GM12874 (cell line): Measurements from ENCODE around the gene JAG1.

Source experiments
- TF ChIP-seq, protein P1 (sequence below): IDR thresholded peaks from 2 replicates; pipeline ENCODE4 v1.5.1; 2011; ENCODE audit warnings: low read depth, mild to moderate bottlenecking, control low read depth, low read length, moderate library complexity; ENCODE audit not compliant: insufficient read depth

Gene JAG1

DNA sequence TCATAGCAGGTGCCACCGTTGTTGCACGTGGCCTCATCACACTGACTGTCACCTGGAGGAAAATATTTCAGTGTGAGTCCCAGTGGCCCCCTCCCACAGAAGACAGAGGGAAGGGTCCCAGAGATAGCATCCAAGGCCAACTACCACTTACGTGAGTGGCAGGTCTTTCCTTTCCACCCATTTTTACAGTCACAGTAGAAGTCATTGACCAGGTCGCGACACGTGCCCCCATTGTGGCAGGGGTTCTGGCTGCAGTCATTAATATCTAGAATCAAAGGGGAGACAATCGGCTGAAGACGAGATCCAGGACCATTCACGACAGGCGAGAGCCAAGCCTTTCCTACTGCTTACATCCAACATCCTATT, 28.6 kb downstream of the JAG1 start:
- TF ChIP-seq, protein P1, sequence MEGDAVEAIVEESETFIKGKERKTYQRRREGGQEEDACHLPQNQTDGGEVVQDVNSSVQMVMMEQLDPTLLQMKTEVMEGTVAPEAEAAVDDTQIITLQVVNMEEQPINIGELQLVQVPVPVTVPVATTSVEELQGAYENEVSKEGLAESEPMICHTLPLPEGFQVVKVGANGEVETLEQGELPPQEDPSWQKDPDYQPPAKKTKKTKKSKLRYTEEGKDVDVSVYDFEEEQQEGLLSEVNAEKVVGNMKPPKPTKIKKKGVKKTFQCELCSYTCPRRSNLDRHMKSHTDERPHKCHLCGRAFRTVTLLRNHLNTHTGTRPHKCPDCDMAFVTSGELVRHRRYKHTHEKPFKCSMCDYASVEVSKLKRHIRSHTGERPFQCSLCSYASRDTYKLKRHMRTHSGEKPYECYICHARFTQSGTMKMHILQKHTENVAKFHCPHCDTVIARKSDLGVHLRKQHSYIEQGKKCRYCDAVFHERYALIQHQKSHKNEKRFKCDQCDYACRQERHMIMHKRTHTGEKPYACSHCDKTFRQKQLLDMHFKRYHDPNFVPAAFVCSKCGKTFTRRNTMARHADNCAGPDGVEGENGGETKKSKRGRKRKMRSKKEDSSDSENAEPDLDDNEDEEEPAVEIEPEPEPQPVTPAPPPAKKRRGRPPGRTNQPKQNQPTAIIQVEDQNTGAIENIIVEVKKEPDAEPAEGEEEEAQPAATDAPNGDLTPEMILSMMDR, result no peak

DNA sequence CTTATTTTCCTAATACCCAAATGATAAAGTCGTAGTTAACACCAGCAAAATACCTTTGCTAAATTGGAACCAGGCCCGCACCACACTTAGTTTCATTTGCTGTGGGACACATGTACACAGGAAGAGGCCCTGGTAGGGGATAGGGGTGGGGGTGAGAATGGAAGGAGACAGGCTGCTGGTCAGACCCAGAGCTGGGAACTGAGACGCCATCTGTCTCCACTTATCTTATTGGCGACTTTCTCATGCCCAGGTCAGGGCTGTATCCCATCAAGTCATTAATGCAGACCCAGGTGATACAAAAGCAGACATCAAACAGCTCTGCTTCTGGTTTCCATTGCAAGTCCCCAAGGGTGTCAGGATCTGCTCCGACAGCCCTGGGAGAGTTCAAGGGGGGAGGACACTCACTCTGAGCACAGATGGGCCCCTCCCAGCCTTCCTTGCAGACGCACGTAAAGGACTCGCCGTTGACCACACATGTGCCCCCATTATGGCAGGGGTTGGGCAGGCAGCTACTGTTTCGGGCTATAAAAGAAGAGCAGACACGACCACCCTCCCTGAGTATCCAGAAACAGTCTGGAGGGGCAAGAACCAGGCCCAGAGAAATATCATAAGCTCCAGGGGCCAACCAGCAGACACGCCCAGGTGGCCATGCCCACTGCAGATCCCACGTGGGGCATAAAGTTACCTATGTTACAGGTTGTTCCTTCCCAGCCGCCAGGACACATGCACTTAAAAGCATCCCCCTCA, 29.2 kb downstream of the JAG1 start:
- TF ChIP-seq, protein P1, result no peak

DNA sequence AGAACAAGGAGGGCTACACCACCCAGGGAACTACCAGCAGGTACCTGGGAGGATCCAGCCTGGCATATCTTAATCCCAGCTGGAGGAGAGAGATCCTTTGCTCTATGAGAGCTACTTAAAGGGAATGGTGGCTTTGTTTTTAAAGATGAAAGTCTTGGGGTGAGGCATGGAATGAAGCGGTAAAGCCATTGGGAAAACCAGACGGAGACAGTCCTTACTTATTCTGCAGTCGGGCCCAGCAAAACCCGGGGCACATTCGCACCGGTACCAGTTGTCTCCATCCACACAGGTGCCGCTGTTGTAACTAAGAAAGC, 30.3 kb downstream of the JAG1 start:
- TF ChIP-seq, protein P1, result no peak

DNA sequence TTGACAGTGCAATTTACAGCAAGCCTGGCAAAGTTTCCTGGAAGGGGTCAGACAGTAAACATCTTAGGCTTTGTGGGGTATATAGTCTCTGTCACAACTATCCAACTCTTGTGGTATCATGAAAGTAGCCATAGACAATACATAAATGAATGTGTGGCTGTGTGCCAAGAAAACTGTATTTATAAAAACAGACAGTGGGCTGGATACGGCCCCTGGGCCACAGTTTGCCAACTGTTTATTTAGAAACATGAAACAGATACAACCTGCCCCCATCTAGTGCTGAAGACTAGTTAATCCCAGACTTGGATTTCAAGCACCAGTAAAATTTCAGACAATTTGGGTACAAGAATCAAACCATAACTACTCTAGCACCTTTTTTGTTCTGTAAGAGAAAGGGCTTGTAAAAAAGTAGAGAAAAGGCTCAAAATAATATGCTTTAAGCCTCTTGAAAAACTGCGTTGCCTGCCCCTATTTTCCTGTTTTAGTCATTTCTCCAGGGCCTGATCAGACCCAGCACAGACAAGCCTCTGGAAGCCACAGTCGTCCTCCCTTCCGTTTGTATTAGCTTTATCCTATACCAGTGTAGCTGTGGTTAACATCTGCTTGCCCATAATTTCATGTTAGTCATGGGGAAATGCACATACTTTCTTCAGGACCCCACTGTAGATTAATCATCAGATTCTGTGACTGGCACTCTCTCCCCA, 30.8 kb downstream of the JAG1 start:
- TF ChIP-seq, protein P1, result no peak

DNA sequence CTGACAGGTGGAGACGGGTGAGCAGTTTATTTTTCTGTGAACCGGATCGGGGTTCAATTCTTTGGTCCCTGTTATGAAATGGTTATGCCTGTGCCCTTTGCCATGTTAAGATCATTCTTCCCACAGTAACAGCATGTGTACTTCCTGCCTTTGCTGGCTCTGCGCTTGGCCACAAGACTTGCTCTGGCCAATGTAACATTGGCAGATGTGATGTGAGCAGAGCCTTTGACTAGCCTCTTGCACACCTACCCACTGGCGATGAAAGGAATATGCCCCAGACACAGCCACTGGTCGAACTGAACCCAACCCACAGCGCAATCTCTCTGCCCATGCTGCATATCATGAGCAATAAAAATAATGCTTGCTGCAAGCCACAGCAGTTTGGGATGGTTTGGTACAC, 31.9 kb downstream of the JAG1 start:
- TF ChIP-seq, protein P1, result no peak

DNA sequence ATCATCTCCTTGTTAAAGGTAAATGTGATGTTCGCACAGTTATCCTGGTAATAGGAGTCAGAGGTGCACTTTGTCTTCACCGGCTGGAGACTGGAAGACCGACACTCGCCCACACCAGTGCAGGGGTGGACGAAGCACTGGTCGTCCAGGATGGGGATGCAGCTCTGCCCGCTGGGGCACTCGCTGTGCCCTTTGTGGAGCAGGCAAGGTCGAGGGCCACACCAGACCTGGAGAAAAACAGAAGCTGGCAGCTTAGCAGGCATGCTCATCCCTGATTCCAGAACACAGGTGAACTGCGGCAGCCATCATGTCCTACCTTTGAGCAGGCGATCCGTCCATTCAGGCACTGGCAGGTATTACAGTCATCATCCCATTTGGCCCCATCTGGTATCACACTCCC, 32.3 kb downstream of the JAG1 start:
- TF ChIP-seq, protein P1, result no peak

DNA sequence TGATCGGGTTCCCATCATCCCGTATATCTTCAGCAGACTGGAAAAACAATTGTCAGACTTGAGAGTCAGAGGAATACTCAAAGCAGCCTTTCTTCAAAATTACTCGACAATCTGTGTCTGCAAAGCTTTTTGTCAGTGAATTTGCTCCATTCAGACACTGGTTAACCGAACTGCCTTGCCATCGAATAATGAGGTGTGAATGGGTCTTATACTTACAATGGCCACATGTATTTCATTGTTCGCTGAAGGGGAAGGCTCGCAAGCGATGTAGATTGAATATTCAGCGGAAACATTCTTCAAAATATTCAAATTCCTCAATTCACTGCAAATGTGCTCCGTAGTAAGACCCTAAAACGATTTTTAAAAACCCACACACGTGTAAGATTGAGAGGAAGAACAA, 32.9 kb downstream of the JAG1 start:
- TF ChIP-seq, protein P1, result no peak
